Aorta (tissue), 5 donors: ENCODE results near the gene PDSS2. TPM values are rescaled to one million over a fixed set of nuclear protein-coding genes. Genes with fewer than 3 reads are reported as not detected.
"Not testable (repeated sequence)": the region's sequence is repeated elsewhere in the genome, so short reads cannot be mapped to it uniquely, and the experiment has no call there.

ENCODE experiments used
- ATAC-seq: fragments of 200-7000 bp; cut with Tn5 transposase; one replicate; pipeline ENCODE4 v1.9.1; 2022; ENCODE audit warnings: moderate library complexity; ENCODE audit not compliant: low FRiP score
- DNase-seq, 2 donors: peaks; one replicate each; pipeline ENCODE4 v3.0.0-alpha.2; 2020
- H3K27ac ChIP-seq, 2 donors: one replicate each; pipeline ENCODE4 v1.5.1; 2013; ENCODE audit warnings: low read length in 2 of 2, mild to moderate bottlenecking in 2 of 2, moderate library complexity in 2 of 2, control low read depth in 1 of 2, inconsistent platforms in 1 of 2, low read depth in 1 of 2
- H3K27me3 ChIP-seq, 2 donors: one replicate each; pipeline ENCODE4 v1.6.1; 2013; ENCODE audit warnings: control low read depth in 1 of 2, low read length in 1 of 2, mild to moderate bottlenecking in 1 of 2, moderate library complexity in 1 of 2; ENCODE audit not compliant: insufficient read depth in 2 of 2, control insufficient read depth in 1 of 2
- H3K36me3 ChIP-seq, 2 donors: one replicate each; pipeline ENCODE4 v1.6.1; 2013; ENCODE audit warnings: control low read depth in 1 of 2, low read length in 1 of 2, mild to moderate bottlenecking in 1 of 2; ENCODE audit not compliant: insufficient read depth in 2 of 2, control insufficient read depth in 1 of 2
- H3K4me1 ChIP-seq, 2 donors: one replicate each; pipeline ENCODE4 v1.6.1; 2013; ENCODE audit warnings: low read length in 2 of 2, control low read depth in 1 of 2, mild to moderate bottlenecking in 1 of 2, moderate library complexity in 1 of 2; ENCODE audit not compliant: insufficient read depth in 2 of 2, control insufficient read depth in 1 of 2
- H3K4me3 ChIP-seq, 2 donors: one replicate each; pipeline ENCODE4 v1.5.1; 2013; ENCODE audit warnings: low read length in 2 of 2, control low read depth in 1 of 2, mild to moderate bottlenecking in 1 of 2
- H3K9me3 ChIP-seq: one replicate; pipeline ENCODE4 v1.6.1; 2013; ENCODE audit warnings: mild to moderate bottlenecking, low read length; ENCODE audit not compliant: control insufficient read depth
- WGBS, 2 donors: extraction: QIAGEN DNeasy Blood & Tissue Kit; methylation state at CpG; one replicate each; pipeline ENCODE4 v1.1.7; 2013; 5-methylcytosine and 5-hydroxymethylcytosine counted together
- intact Hi-C, 2 donors: fragments of 100-400 bp; cut with DNase I; formaldehyde crosslinking; loops; one replicate each; pipeline versions ENCODE4 v1.14.2 to v1.15.0; 2022
- polyA plus RNA-seq, 2 donors: library from polyadenylated mRNA; stranded (reverse); fragments of 200-250 nt; gene quantifications; one replicate each; pipeline ENCODE4 v1.2.3, GENCODE V29; 2013
- total RNA-seq, 2 donors: library from RNA; stranded (reverse); fragmentation: NEBNext Ultra II Directional; extraction: Animal tissue kit (Norgen Biotek cat#: 25700); gene quantifications; one replicate each; pipeline ENCODE4 v1.2.1, GENCODE V29; 2021
- donor health status: healthy with polysubstance abuse.
- donor health status: Bipolar disorder and iron deficiency.
- donor health status: DM: no; HTN: no; CAD: no.
- donor health status: DM: no; HTN: no; CAD: no.
- donor health status: DM: yes; HTN: yes; CAD: no.

PDSS2 gene
- total and polyA plus RNA-seq, 4 donors = 5.3 to 12.9 (median 9.0) TPM

DNA sequence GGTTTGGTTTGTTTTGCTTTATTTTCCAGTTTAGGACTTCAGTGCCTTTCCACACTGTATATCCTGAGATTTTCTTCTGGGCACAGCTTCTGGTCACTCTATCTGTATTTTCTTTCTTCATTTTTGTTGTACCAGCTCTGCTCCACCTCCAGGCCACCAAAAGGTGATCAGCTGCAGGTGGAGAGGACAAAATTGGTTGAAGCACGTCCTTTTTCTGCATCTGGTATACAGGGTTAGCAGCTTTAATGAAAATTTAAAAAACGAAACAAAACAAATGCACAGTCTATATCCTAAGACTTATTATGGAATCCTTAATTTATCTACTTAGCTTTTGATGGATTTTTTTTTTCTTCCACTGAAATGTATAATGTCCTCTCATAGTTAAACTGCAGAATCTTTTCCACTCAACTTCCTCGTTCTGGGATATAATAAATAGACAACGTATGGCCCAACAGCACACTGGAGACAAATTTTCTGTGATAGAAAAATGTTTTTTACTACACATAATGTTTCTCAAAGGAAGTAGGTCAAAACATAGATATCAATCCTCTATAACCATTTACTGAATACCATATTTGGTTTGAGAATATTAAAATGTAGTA is 19.8 kb upstream of the PDSS2 start:
- no peaks in the 10 kb centered on the region for H3K36me3 ChIP-seq
- no peak overlapping the region for H3K27ac ChIP-seq
- H3K27me3 ChIP-seq = no peaks in the 10 kb centered on the region
- H3K9me3 ChIP-seq = no peaks in the 10 kb centered on the region
- no peaks in the 10 kb centered on the region for H3K4me1 ChIP-seq
- ATAC-seq (no peak), DNase-seq (no peak)
- H3K4me3 ChIP-seq = no peak overlapping the region
- 87 to 89% methylated on average over 4 of the region's 4 CpGs for WGBS, 2 donors
- intact Hi-C loops = no loop called here

DNA sequence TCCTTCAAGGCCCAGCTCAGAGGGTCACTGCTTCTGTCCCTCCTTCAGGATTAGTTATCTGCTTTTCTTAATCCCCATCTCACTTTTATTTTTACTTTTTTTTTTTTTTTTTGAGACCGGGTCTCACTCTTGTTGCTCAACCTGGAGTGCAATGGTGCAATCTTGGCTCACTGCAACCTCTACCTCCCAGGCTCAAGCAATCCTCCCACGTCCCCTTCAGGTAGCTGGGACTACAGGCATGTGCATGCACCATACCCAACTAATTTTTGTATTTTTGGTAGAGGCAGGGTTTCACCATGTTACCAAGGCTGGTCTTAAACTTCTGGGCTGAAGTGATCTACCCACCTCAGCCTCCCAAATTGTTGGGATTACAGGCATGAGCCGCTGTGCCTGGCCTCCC is 16.5 kb upstream of the PDSS2 start:
- H3K4me3 ChIP-seq, H3K4me1 ChIP-seq, H3K27ac ChIP-seq, H3K36me3 ChIP-seq, H3K9me3 ChIP-seq, DNase-seq, intact Hi-C loops, H3K27me3 ChIP-seq, ATAC-seq: not testable (repeated sequence)
- 83 to 89% methylated on average over 2 to 3 of the region's 3 CpGs for WGBS, 2 donors

DNA sequence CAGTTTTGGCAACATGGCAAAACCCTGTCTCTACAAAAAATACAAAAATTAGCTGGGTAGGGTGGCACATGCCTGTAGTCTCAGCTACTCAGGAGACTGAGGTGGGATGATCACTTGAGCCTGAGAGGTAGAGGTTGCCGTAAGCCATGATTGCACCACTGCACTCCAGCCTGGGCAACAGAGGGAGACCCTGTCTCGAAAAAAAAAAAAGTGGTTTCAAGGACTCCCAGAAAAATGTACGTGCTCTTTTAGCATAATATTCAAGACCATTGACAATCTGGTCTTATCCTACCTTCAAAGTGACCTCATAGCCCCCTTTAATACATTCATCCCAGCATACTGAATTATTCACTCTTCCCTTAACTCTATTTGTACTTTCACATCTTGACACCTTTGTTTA is 16.0 kb upstream of the PDSS2 start:
- H3K27ac ChIP-seq, H3K4me1 ChIP-seq, H3K4me3 ChIP-seq, H3K9me3 ChIP-seq, H3K27me3 ChIP-seq, intact Hi-C loops, H3K36me3 ChIP-seq, DNase-seq, ATAC-seq: not testable (repeated sequence)
- WGBS, 2 donors = 90 to 91% methylated on average over 3 of the region's 3 CpGs

DNA sequence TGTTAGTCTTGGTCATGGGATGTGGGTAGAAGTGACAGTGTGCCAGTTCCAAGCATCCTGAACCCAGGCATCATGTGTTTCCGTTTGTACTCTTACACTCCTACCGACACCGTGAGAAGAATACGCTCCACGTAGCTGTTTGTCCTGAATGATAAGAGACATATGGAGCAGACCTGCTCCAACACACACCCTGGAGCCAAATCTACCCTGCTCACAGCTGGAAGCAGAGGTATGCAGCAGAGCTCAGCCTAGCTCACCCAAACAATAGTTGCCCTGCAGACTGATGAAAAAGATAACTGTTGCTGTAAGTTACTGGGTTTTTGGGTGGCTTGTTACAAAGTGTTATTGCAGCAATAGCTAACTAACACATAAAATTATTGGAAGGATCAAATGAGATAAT is 14.3 kb upstream of the PDSS2 start:
- no peak overlapping the region for H3K4me3 ChIP-seq
- 46 to 48% methylated on average over 5 of the region's 5 CpGs for WGBS, 2 donors
- no peaks in the 10 kb centered on the region for H3K4me1 ChIP-seq
- H3K27me3 ChIP-seq = peaks cover 0 to 3% of the 10 kb centered on the region in 2 donors
- H3K36me3 ChIP-seq = no peaks in the 10 kb centered on the region
- ATAC-seq = no peak
- no peak for DNase-seq
- no peak overlapping the region for H3K27ac ChIP-seq
- intact Hi-C loops = no loop called here
- no peaks in the 10 kb centered on the region for H3K9me3 ChIP-seq

DNA sequence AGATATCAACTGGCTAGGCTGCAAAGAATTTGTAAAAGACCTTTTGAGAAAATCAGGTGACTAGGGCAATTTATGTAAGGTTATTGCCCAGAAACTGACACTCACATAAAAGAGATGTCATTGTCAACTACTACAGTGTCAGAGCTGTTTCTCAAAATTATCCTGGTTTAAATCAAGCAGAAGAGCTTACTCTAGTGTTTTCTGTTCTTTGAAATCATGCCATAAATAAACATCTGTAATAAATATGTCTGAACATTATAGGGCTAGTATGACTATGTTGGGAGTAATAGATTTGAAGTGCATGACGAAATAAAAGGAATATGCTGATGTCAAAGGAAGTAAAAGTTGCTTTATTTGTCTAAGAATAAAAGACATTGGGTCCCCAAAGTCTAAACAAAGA is 11.0 kb upstream of the PDSS2 start:
- ATAC-seq (no peak), DNase-seq (no peak)
- Histone ChIP-seq H3K27ac (no peak overlapping the region), H3K9me3 (no peaks in the 10 kb centered on the region), H3K4me3 (no peak overlapping the region), H3K27me3 (peaks cover 0 to 3% of the 10 kb centered on the region in 2 donors), H3K4me1 (no peaks in the 10 kb centered on the region), H3K36me3 (no peaks in the 10 kb centered on the region)
- WGBS, 2 donors = 87 to 89% methylated on average over 1 of the region's 1 CpG
- intact Hi-C loops = no loop called here

DNA sequence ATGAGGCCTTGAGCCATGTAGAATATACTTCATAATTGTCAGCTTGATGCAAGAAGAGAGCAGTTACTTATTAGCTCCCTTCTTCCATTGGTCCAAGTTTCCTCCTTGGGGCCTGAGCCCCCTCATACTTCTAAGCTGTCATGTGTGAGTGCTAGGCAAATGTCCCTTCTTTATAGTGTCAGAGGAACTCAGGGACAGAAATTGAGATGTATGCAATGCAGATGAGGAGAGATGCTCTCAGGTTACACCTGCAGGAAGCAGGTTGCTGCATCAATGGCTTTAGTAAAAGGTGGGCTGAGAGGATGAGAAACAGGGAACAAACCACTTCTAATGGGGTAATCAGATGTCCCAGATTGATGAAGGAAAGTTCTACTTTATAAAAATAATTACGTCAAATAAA is 6.7 kb upstream of the PDSS2 start:
- H3K9me3 ChIP-seq = no peaks in the 10 kb centered on the region
- 87 to 94% methylated on average over 1 of the region's 1 CpG for WGBS, 2 donors
- no peak for DNase-seq
- H3K4me1 ChIP-seq = no peaks in the 10 kb centered on the region
- H3K27me3 ChIP-seq = no peaks in the 10 kb centered on the region
- H3K36me3 ChIP-seq = no peaks in the 10 kb centered on the region
- intact Hi-C loops = no loop called here
- no peak overlapping the region for H3K27ac ChIP-seq
- H3K4me3 ChIP-seq = no peak overlapping the region
- ATAC-seq = no peak

DNA sequence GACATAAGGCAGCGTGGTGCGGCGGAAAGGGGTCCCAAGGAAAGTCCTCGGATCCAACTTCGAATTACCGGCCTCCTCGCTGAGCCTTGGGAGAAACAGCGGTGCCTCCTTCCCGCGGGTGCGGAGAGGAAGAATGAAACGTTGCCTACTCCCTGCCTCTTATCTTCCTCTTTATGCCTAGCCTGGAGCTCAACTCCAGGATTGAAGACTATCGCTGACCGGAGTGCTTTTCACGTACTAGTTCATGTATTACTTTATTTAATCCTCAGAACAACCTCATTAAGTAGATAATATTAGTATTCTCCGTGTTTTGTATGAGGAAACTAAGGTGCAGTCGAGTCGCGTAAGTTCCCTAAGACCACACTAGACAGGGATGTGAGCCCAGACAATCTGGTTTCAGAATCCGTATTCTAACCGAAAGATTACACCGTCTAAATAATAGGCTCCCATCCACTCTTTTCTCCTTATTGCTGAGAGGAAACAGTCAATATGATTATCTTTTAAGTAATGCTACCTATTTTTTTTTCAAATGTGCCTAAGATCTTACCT is 793 bp upstream of the PDSS2 start:
- WGBS, 2 donors = 27% methylated on average over 22 of the region's 22 CpGs
- no peaks in the 10 kb centered on the region for H3K4me1 ChIP-seq
- H3K36me3 ChIP-seq = no peaks in the 10 kb centered on the region
- no peak for DNase-seq
- intact Hi-C loops = loop anchor here in 1 of 2 donors (2.0 kb wide), 1 partner anchor 29 kb away; no protein-coding TSS in a partner anchor
- H3K27ac ChIP-seq = peak overlapping the region in 1 of 2 donors; percentile 65
- H3K4me3 ChIP-seq = peak overlapping the region; percentile 30 to 81
- no peak for ATAC-seq
- no peaks in the 10 kb centered on the region for H3K27me3 ChIP-seq
- no peaks in the 10 kb centered on the region for H3K9me3 ChIP-seq

DNA sequence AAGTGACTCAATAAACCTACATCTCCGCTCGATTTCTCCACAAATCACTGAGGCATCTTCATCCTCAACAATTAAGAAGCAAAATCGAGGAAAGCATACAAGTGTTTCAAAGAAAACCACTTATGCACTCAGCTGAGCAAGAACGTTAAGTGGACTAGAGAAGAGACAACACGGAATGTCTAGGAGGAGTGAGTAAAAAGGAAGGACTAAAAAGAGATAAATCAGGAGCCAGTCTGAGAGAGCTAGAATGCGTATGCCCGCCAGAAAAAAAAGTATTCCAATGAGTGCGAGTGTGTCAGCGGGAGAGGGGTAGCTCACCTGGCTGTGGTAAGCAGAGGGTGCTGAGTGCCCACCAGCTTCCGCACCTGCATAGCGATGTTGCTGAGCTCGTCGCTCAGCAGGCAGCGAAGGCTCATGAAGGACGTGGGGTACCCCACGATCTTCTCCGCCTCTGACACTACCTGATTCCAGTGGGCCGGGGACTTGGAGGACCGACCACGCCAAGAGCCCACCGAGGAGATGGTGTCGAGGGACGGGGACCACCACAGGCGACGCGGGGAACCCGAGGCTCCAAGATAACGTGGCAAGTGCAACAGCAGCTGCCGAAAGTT is 587 bp downstream of the PDSS2 start:
- Histone ChIP-seq H3K27me3 (no peaks in the 10 kb centered on the region), H3K4me1 (no peaks in the 10 kb centered on the region), H3K36me3 (no peaks in the 10 kb centered on the region), H3K27ac (no peak overlapping the region), H3K4me3 (peak overlapping the region; percentile 63 to 81), H3K9me3 (no peaks in the 10 kb centered on the region)
- peak; percentile 57 to 76 for DNase-seq
- 0 to 1% methylated on average over 29 of the region's 29 CpGs for WGBS, 2 donors
- intact Hi-C loops = no loop called here
- ATAC-seq = peak; percentile 21

DNA sequence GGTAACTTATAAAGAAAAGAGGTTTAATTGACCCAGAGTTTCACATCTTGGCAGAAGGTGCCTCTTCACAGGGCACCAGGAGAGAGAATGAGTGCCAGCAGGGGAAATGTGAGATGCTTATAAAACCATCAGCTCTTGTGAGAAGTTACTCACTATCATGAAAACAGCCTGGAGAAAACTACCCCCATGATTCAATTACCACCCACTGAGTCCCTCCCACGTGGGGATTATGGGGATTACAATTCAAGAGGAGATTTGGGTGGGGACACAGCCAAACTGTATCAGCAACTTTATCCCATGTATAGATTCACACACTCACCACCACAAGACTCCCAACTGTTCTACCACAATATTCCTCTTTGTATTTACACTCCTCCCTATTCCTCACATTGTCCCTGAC is 10.6 kb downstream of the PDSS2 start:
- no peak for DNase-seq
- 70 to 74% methylated on average over 1 of the region's 1 CpG for WGBS, 2 donors
- H3K27ac ChIP-seq = no peak overlapping the region
- intact Hi-C loops = no loop called here
- H3K27me3 ChIP-seq = no peaks in the 10 kb centered on the region
- no peaks in the 10 kb centered on the region for H3K4me1 ChIP-seq
- no peak overlapping the region for H3K4me3 ChIP-seq
- H3K36me3 ChIP-seq = no peaks in the 10 kb centered on the region
- no peak for ATAC-seq
- H3K9me3 ChIP-seq = peaks cover 5% of the 10 kb centered on the region
